Astrocyte (in vitro differentiated cells and primary cell): ENCODE results near the gene NDRG4. TPM values are rescaled to one million over a fixed set of nuclear protein-coding genes. Genes with fewer than 3 reads are reported as not detected.
"Not testable (repeated sequence)": the region's sequence is repeated elsewhere in the genome, so short reads cannot be mapped to it uniquely, and the experiment has no call there.

Experiments used
- DNase-seq: peaks from one replicate; pipeline ENCODE4 v3.0.0-alpha.2; 2010; ENCODE audit warnings: low read depth
- FAIRE-seq: peaks from 2 replicates; lab custom pipeline; 2011; peaks lifted over from hg19 to GRCh38; lab: Jason Lieb, UNC
- H2AFZ ChIP-seq: 2 replicates; pipeline ENCODE4 v1.6.0; 2012; ENCODE audit warnings: low read depth, low read length, inconsistent platforms
- H3K27ac ChIP-seq: 2 replicates; pipeline ENCODE4 v1.5.1; 2011; ENCODE audit warnings: low read depth, low read length, inconsistent platforms
- H3K27me3 ChIP-seq: 2 replicates; pipeline ENCODE4 v1.6.0; 2011; ENCODE audit warnings: low read length, inconsistent platforms; ENCODE audit not compliant: insufficient read depth
- H3K36me3 ChIP-seq: 2 replicates; pipeline ENCODE4 v1.5.1; 2011; ENCODE audit warnings: low read length, inconsistent platforms; ENCODE audit not compliant: insufficient read depth
- H3K4me1 ChIP-seq: 2 replicates; pipeline ENCODE4 v1.5.1; 2011; ENCODE audit warnings: low read length, inconsistent platforms; ENCODE audit not compliant: insufficient read depth
- H3K4me2 ChIP-seq: 2 replicates; pipeline ENCODE4 v1.6.0; 2012; ENCODE audit warnings: low read length, inconsistent platforms
- H3K4me3 ChIP-seq: 2 replicates; pipeline ENCODE4 v1.5.1; 2011; ENCODE audit warnings: low read depth, mild to moderate bottlenecking, low read length, inconsistent platforms; ENCODE audit not compliant: insufficient read depth
- H3K79me2 ChIP-seq: 2 replicates; pipeline ENCODE4 v1.6.0; 2012; ENCODE audit warnings: mild to moderate bottlenecking, low read length, inconsistent platforms; ENCODE audit not compliant: insufficient read depth
- H3K9ac ChIP-seq: 2 replicates; pipeline ENCODE4 v1.6.0; 2012; ENCODE audit warnings: mild to moderate bottlenecking, low read length, inconsistent platforms
- H3K9me3 ChIP-seq: 2 replicates; pipeline ENCODE4 v1.5.1; 2012; ENCODE audit warnings: low read depth, mild to moderate bottlenecking, low read length, inconsistent platforms; ENCODE audit not compliant: insufficient read depth
- H4K20me1 ChIP-seq: 2 replicates; pipeline ENCODE4 v1.6.0; 2012; ENCODE audit warnings: low read length, inconsistent platforms; ENCODE audit not compliant: insufficient read depth
- H3K27ac Mint-ChIP-seq: one replicate; pipeline ENCODE4 v1.8.0; 2021; ENCODE audit warnings: mild to moderate bottlenecking, mixed read lengths; ENCODE audit not compliant: unreplicated experiment
- H3K27me3 Mint-ChIP-seq: one replicate; pipeline ENCODE4 v1.8.0; 2021; ENCODE audit warnings: low read depth, mixed read lengths; ENCODE audit not compliant: unreplicated experiment
- H3K36me3 Mint-ChIP-seq: one replicate; pipeline ENCODE4 v1.8.0; 2021; ENCODE audit warnings: low read depth, mixed read lengths; ENCODE audit not compliant: unreplicated experiment
- H3K4me1 Mint-ChIP-seq: one replicate; pipeline ENCODE4 v1.8.0; 2021; ENCODE audit warnings: low read depth, mixed read lengths; ENCODE audit not compliant: unreplicated experiment
- H3K4me3 Mint-ChIP-seq: one replicate; pipeline ENCODE4 v1.8.0; 2021; ENCODE audit warnings: mild to moderate bottlenecking, moderate library complexity, mixed read lengths; ENCODE audit not compliant: unreplicated experiment
- H3K9me3 Mint-ChIP-seq: one replicate; pipeline ENCODE4 v1.8.0; 2021; ENCODE audit warnings: mild to moderate bottlenecking, mixed read lengths; ENCODE audit not compliant: unreplicated experiment
- CTCF ChIP-seq: IDR thresholded peaks from 2 replicates; pipeline ENCODE4 v1.5.1; 2011; ENCODE audit warnings: low read depth, mild to moderate bottlenecking, inconsistent platforms, low read length, moderate library complexity; ENCODE audit not compliant: insufficient read depth
- EZH2 ChIP-seq: IDR thresholded peaks from 2 replicates; pipeline ENCODE4 v1.6.1; 2012; ENCODE audit warnings: mild to moderate bottlenecking, low read length, inconsistent platforms; ENCODE audit not compliant: insufficient read depth
- total RNA-seq: library from RNA; stranded (reverse); gene quantifications from 2 replicates; pipeline ENCODE4 v1.2.1, GENCODE V29; 2021

NDRG4 gene
- total RNA-seq, 1 donor from 2014 or later: 21.9 TPM

- Histone ChIP-seq H3K36me3 (no peaks in the 10 kb centered on the region), H4K20me1 (no peaks in the 10 kb centered on the region), H3K4me3 (no peak overlapping the region), H3K79me2 (no peaks in the 10 kb centered on the region), H3K27me3 (no peaks in the 10 kb centered on the region), H3K9ac (no peak overlapping the region), H3K27ac (no peak overlapping the region), H3K4me2 (no peak overlapping the region), H3K4me1 (no peaks in the 10 kb centered on the region), H2AFZ (no peak overlapping the region), H3K9me3 (no peaks in the 10 kb centered on the region)
- peaks cover 16% of the 10 kb centered on the region for H3K27me3 Mint-ChIP-seq
- H3K4me3 Mint-ChIP-seq: no peak overlapping the region
- H3K27ac Mint-ChIP-seq: no peak overlapping the region
- TF ChIP-seq CTCF (no peak), EZH2 (no peak)
- DNase-seq: no peak
- H3K36me3 Mint-ChIP-seq: no peaks in the 10 kb centered on the region
- no peaks in the 10 kb centered on the region for H3K9me3 Mint-ChIP-seq
- peaks cover 1% of the 10 kb centered on the region for H3K4me1 Mint-ChIP-seq
- FAIRE-seq: no peak
Measured at GRCh38 chr16:58490065-58490464, 9.9 kb upstream of the NDRG4 start.

- H3K36me3 Mint-ChIP-seq, H3K4me3 Mint-ChIP-seq, H3K9me3 ChIP-seq, H3K4me2 ChIP-seq, FAIRE-seq, H3K27ac ChIP-seq, H3K79me2 ChIP-seq, H2AFZ ChIP-seq, H3K27me3 ChIP-seq, H3K27ac Mint-ChIP-seq, H3K4me1 ChIP-seq, H3K36me3 ChIP-seq, H3K9ac ChIP-seq, H3K4me1 Mint-ChIP-seq, H3K9me3 Mint-ChIP-seq, DNase-seq, H3K4me3 ChIP-seq, H4K20me1 ChIP-seq: not testable (repeated sequence)
- peaks cover 13% of the 10 kb centered on the region for H3K27me3 Mint-ChIP-seq
Measured at GRCh38 chr16:58490539-58490938, 9.4 kb upstream of the NDRG4 start.

- H3K9ac ChIP-seq: no peak overlapping the region
- H3K27me3 ChIP-seq: no peaks in the 10 kb centered on the region
- TF ChIP-seq CTCF (no peak), EZH2 (no peak)
- Mint-ChIP-seq H3K27me3 (peaks cover 12% of the 10 kb centered on the region), H3K36me3 (no peaks in the 10 kb centered on the region), H3K4me1 (peaks cover 1% of the 10 kb centered on the region), H3K27ac (no peak overlapping the region), H3K9me3 (no peaks in the 10 kb centered on the region), H3K4me3 (no peak overlapping the region)
- no peaks in the 10 kb centered on the region for H3K9me3 ChIP-seq
- H3K36me3 ChIP-seq: no peaks in the 10 kb centered on the region
- no peaks in the 10 kb centered on the region for H4K20me1 ChIP-seq
- no peak overlapping the region for H3K4me2 ChIP-seq
- FAIRE-seq (no peak), DNase-seq (no peak)
- no peaks in the 10 kb centered on the region for H3K79me2 ChIP-seq
- no peak overlapping the region for H3K4me3 ChIP-seq
- H2AFZ ChIP-seq: no peak overlapping the region
- H3K4me1 ChIP-seq: peaks cover 10% of the 10 kb centered on the region
- H3K27ac ChIP-seq: no peak overlapping the region
Measured at GRCh38 chr16:58492066-58492465, 7.9 kb upstream of the NDRG4 start.
